ENCODE data around the gene SLC35E2B.

The SLC35E2B gene

DNA sequence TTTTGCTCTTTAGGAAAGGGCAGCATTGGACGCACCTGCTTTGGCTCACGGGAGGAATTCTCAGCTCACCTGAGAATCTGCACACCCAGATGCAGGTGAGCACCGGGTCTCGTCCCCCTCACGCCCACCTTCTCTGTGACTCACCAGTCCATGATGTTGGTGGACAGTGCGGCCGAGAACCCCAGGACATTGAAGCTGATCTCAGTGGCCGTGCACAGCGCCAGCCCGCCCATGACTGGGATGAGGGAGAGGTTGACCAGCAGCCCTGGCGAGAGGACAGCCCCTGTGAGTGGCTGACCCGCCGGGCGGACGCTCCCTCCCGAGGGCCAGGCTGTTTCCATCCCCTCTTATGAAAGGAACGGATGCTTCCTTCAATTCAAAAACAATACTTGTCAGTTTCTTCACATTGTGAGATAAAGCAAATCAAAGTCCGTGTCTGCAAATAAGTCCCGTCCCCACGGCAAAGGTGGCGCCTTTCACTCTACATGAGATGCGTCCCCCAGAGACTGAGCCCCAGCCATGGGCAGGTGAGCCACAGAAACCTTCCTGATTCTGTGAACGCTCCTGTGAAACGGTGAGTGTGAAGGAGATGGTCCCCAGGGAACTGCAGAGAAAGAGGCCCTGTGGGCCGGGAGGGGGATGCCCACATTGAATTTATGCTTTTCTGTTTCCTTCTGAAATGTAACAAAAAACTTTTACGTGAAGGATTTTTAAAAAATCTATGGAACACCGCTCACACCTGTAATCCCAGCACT, 21.1 kb downstream of the SLC35E2B start:
- peaks cover 25% of the 10 kb centered on the region for H3K36me3 ChIP-seq

DNA sequence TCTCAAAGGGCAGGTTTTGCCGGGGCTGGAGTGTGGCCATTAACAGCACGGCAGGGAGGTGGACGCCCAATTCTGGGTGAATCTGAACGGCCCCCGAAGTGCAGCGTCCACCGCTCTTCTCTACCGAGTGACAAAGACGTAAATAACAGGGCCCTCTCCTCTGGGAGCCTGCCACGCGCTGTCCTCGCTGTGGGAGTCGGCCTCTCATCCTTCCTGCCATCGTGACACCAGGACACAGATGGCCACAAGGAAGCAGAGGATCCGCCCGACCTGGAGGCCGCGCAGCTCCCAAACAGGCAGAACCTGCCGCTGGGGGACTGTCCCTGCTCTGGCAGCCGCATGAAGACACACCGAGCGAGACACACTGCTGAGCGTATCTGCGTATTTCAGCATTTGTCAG, 21.7 kb downstream of the SLC35E2B start:
- Histone ChIP-seq H3K36me3 (peaks cover 32% of the 10 kb centered on the region), H3K27me3 (ENCODE audit: insufficient read depth, low read depth, severe bottlenecking) (no peaks in the 10 kb centered on the region), H3K27ac (no peak overlapping the region), H3K4me3 (ENCODE audit: low read depth, low read length) (no peak overlapping the region), H3K9me3 (ENCODE audit: severe bottlenecking) (no peaks in the 10 kb centered on the region)
- no peak for DNase-seq
- TF ChIP-seq, protein P1, sequence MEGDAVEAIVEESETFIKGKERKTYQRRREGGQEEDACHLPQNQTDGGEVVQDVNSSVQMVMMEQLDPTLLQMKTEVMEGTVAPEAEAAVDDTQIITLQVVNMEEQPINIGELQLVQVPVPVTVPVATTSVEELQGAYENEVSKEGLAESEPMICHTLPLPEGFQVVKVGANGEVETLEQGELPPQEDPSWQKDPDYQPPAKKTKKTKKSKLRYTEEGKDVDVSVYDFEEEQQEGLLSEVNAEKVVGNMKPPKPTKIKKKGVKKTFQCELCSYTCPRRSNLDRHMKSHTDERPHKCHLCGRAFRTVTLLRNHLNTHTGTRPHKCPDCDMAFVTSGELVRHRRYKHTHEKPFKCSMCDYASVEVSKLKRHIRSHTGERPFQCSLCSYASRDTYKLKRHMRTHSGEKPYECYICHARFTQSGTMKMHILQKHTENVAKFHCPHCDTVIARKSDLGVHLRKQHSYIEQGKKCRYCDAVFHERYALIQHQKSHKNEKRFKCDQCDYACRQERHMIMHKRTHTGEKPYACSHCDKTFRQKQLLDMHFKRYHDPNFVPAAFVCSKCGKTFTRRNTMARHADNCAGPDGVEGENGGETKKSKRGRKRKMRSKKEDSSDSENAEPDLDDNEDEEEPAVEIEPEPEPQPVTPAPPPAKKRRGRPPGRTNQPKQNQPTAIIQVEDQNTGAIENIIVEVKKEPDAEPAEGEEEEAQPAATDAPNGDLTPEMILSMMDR (IDR thresholded peaks at IDR 0.05; ENCODE audit: low read depth, low read length), result no peak

More for the DNA sequence above, 21.1 kb downstream of the SLC35E2B start:
- Histone ChIP-seq H3K9me3 (ENCODE audit: severe bottlenecking) (no peaks in the 10 kb centered on the region), H3K27me3 (ENCODE audit: insufficient read depth, low read depth, severe bottlenecking) (no peaks in the 10 kb centered on the region), H3K27ac (no peak overlapping the region), H3K4me3 (ENCODE audit: low read depth, low read length) (no peak overlapping the region)
- TF ChIP-seq, protein P1 (IDR thresholded peaks at IDR 0.05; ENCODE audit: low read depth, low read length), result no peak
- no peak for DNase-seq

GRCh38 chr1:1669468-1670440, 22.8 kb downstream of the SLC35E2B start:
- Histone ChIP-seq H3K36me3 (peaks cover 43% of the 10 kb centered on the region), H3K27ac (no peak overlapping the region)
- TF ChIP-seq, protein P1 (IDR thresholded peaks at IDR 0.05; ENCODE audit: low read depth, low read length), result no peak

DNA sequence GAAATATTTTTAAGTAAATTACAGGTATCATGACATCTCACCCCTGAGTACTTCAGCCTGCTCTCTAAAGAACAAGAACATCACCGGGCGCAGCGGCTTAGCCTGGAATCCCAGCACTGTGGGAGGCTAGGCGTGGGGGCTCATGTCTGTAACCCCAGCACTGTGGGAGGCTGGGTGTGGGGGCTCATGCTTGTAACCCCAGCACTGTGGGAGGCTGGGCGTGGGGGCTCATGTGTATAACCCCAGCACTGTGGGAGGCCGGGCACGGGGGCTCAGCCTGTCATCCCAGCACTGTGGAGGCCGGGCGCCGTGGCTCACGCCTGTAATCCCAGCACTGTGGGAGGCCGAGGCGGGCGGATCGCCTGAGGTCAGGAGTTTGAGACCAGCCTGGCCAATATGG, 26.1 kb downstream of the SLC35E2B start:
- TF ChIP-seq, protein P1 (IDR thresholded peaks at IDR 0.05; ENCODE audit: low read depth, low read length), result no peak

More at GRCh38 chr1:1669468-1670440, 22.8 kb downstream of the SLC35E2B start:
- H3K9me3 ChIP-seq (ENCODE audit: severe bottlenecking), result no peaks in the 10 kb centered on the region
- DNase-seq, result no peak
- H3K27me3 ChIP-seq (ENCODE audit: insufficient read depth, low read depth, severe bottlenecking), result no peaks in the 10 kb centered on the region
- no peak overlapping the region for H3K4me3 ChIP-seq (ENCODE audit: low read depth, low read length)

DNA sequence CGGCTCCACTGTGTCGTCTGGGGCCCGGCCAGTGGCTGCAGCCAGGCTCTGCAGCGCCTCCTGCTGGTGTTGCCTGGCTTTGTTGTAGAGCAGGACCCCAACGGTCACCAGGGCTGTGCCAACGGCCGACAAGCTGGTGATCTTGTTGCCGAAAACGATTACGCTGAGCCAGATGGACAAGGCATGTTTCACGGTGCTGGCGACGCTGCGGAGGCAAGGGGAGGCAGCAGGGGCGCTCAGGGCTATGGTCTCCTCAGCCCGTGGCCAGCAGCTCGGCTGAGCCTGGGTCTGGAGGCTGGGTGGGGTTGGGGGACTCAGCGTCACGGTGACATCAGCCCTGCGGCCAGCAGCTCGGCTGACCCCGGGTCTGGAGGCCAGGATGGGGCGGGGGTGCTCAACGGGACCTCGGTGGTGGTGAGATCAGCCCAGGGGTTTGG, 26.8 kb downstream of the SLC35E2B start:
- H3K27ac ChIP-seq, result no peak overlapping the region
- peak; percentile 31 for DNase-seq

More for the DNA sequence above, 26.1 kb downstream of the SLC35E2B start:
- H3K27me3 ChIP-seq (ENCODE audit: insufficient read depth, low read depth, severe bottlenecking), result no peaks in the 10 kb centered on the region
- no peak overlapping the region for H3K4me3 ChIP-seq (ENCODE audit: low read depth, low read length)
- H3K9me3 ChIP-seq (ENCODE audit: severe bottlenecking), result no peaks in the 10 kb centered on the region
- peaks cover 36% of the 10 kb centered on the region for H3K36me3 ChIP-seq
- no peak overlapping the region for H3K27ac ChIP-seq
- no peak for DNase-seq

More for the DNA sequence above, 26.8 kb downstream of the SLC35E2B start:
- TF ChIP-seq, protein P1 (IDR thresholded peaks at IDR 0.05; ENCODE audit: low read depth, low read length), result peak; percentile 84
- H3K4me3 ChIP-seq (ENCODE audit: low read depth, low read length), result no peak overlapping the region
- H3K9me3 ChIP-seq (ENCODE audit: severe bottlenecking), result no peaks in the 10 kb centered on the region
- no peaks in the 10 kb centered on the region for H3K27me3 ChIP-seq (ENCODE audit: insufficient read depth, low read depth, severe bottlenecking)
- peaks cover 29% of the 10 kb centered on the region for H3K36me3 ChIP-seq
